Measurements from ENCODE around the gene STAG1.

STAG1 gene

GRCh38 chr3:136604961-136605360 lies 147.2 kb downstream of the STAG1 start:
- H3K4me3 ChIP-seq (ENCODE audit: low read length) = no peak overlapping the region
- peak; percentile 6 for DNase-seq (ENCODE audit: low read depth)
- TF ChIP-seq, protein P1, sequence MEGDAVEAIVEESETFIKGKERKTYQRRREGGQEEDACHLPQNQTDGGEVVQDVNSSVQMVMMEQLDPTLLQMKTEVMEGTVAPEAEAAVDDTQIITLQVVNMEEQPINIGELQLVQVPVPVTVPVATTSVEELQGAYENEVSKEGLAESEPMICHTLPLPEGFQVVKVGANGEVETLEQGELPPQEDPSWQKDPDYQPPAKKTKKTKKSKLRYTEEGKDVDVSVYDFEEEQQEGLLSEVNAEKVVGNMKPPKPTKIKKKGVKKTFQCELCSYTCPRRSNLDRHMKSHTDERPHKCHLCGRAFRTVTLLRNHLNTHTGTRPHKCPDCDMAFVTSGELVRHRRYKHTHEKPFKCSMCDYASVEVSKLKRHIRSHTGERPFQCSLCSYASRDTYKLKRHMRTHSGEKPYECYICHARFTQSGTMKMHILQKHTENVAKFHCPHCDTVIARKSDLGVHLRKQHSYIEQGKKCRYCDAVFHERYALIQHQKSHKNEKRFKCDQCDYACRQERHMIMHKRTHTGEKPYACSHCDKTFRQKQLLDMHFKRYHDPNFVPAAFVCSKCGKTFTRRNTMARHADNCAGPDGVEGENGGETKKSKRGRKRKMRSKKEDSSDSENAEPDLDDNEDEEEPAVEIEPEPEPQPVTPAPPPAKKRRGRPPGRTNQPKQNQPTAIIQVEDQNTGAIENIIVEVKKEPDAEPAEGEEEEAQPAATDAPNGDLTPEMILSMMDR (IDR thresholded peaks at IDR 0.05; ENCODE audit: insufficient read depth, low read depth, low read length, missing control alignments) = no peak

DNA sequence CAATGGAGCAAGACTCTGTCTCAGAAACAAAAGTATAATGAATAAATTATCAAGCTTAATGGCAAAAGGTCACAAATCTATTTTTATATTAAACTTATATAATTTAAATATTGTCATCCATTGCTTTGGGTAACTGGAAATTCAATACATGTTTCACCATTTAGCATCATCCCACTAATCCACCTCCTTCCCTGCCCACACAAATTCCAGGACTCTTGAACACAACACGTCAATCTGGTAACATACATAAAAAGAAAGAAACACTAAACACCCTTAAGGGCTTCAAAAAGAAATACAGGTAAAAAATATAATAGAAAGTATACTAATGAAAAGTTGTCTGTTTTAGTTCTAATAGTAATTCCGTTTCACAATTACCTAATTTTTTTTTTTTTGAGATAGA lies 149.4 kb downstream of the STAG1 start:
- no peak overlapping the region for H3K4me3 ChIP-seq (ENCODE audit: low read length)
- TF ChIP-seq, protein P1 (IDR thresholded peaks at IDR 0.05; ENCODE audit: insufficient read depth, low read depth, low read length, missing control alignments) = no peak

GRCh38 chr3:136595913-136596697 lies 156.1 kb downstream of the STAG1 start:
- no peak overlapping the region for H3K4me3 ChIP-seq (ENCODE audit: low read length)
- TF ChIP-seq, protein P1 (IDR thresholded peaks at IDR 0.05; ENCODE audit: insufficient read depth, low read depth, low read length, missing control alignments) = no peak
- no peak for DNase-seq (ENCODE audit: low read depth)

More for the DNA sequence above, 149.4 kb downstream of the STAG1 start:
- DNase-seq (ENCODE audit: low read depth) = peak; percentile 8

GRCh38 chr3:136586580-136586979 lies 165.6 kb downstream of the STAG1 start:
- H3K4me3 ChIP-seq (ENCODE audit: low read length) = no peak overlapping the region
- peak; percentile 35 for DNase-seq (ENCODE audit: low read depth)
- TF ChIP-seq, protein P1 (IDR thresholded peaks at IDR 0.05; ENCODE audit: insufficient read depth, low read depth, low read length, missing control alignments) = no peak

- peak; percentile 40 for DNase-seq (ENCODE audit: low read depth)
- H3K4me3 ChIP-seq (ENCODE audit: low read length) = no peak overlapping the region
- TF ChIP-seq, protein P1 (IDR thresholded peaks at IDR 0.05; ENCODE audit: insufficient read depth, low read depth, low read length, missing control alignments) = no peak
These were observed 167.4 kb downstream of the STAG1 start for GRCh38 chr3:136584728-136585127.

GRCh38 chr3:136583823-136584222 lies 168.4 kb downstream of the STAG1 start:
- TF ChIP-seq, protein P1 (IDR thresholded peaks at IDR 0.05; ENCODE audit: insufficient read depth, low read depth, low read length, missing control alignments) = no peak
- no peak overlapping the region for H3K4me3 ChIP-seq (ENCODE audit: low read length)
- no peak for DNase-seq (ENCODE audit: low read depth)

DNA sequence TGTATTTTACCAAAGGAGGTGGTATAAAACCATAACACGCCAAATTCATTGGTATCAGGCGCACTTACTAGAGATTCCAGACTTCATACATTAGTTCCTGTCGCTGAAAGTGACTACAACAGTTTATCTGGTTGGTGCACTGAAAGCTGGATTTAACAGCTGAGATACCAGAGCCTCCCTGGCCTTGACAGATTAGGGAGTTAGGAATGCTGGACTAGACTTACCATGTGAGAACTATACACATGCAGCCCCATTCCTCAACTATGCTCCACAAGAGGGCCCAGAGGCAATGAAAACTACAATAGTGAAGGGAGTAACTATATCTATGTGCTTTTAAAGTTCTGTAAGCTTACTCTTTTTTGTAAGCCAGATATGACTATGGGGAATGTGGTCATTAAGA lies 174.4 kb downstream of the STAG1 start:
- TF ChIP-seq, protein P1 (IDR thresholded peaks at IDR 0.05; ENCODE audit: insufficient read depth, low read depth, low read length, missing control alignments) = no peak
- no peak for DNase-seq (ENCODE audit: low read depth)
- H3K4me3 ChIP-seq (ENCODE audit: low read length) = no peak overlapping the region
